H1 (cell line): ENCODE data around the gene DDA1. TPM values are rescaled to one million over a fixed set of nuclear protein-coding genes. Genes with fewer than 3 reads are reported as not detected.

Experiments
- CTCF ChIA-PET: fragments of 300-600 bp; sonication (Branson Sonifier 250); formaldehyde crosslinking; loops from one replicate; lab custom pipeline; 2021; ENCODE audit not compliant: partially characterized antibody; lab: Charles Lee
- POLR2A ChIA-PET: fragments of 300-600 bp; sonication (Branson Sonifier 250); formaldehyde crosslinking; loops from one replicate; lab custom pipeline; 2021; ENCODE audit warnings: inconsistent platforms; ENCODE audit not compliant: partially characterized antibody; lab: Charles Lee
- DNase-seq, 2 experiments: peaks; one replicate each; pipeline versions ENCODE4 v3.0.0 to v3.0.0-alpha.2; 2010 to 2022; ENCODE audit warnings: low spot score in 2 of 2, low read depth in 1 of 2, mixed read lengths in 1 of 2
- FAIRE-seq: peaks from 2 replicates; lab custom pipeline; 2011; peaks lifted over from hg19 to GRCh38; lab: Jason Lieb, UNC
- H2AFZ ChIP-seq: 2 replicates; pipeline ENCODE4 v1.8.1; 2012; ENCODE audit warnings: low read length, inconsistent platforms
- H2AK5ac ChIP-seq: 2 replicates; pipeline ENCODE4 v1.6.1; 2013; ENCODE audit warnings: low read depth, low read length
- H2BK120ac ChIP-seq: replicated peaks from 2 replicates; pipeline ENCODE3; 2013; ENCODE audit warnings: low read depth, low read length, inconsistent platforms
- H2BK12ac ChIP-seq: 2 replicates; pipeline ENCODE4 v1.6.1; 2013; ENCODE audit warnings: low read depth, low read length
- H2BK15ac ChIP-seq: 2 replicates; pipeline ENCODE4 v1.6.1; 2013; ENCODE audit warnings: low read length
- H2BK20ac ChIP-seq: 2 replicates; pipeline ENCODE4 v1.6.1; 2013; ENCODE audit warnings: low read length
- H2BK5ac ChIP-seq: 2 replicates; pipeline ENCODE4 v1.6.1; 2013; ENCODE audit warnings: low read depth, low read length
- H3K14ac ChIP-seq: 2 replicates; pipeline ENCODE4 v1.6.1; 2013; ENCODE audit warnings: inconsistent platforms; ENCODE audit not compliant: insufficient read length
- H3K18ac ChIP-seq: 2 replicates; pipeline ENCODE4 v1.6.1; 2013; ENCODE audit warnings: low read length; ENCODE audit errors: extremely low read depth
- H3K23ac ChIP-seq: 2 replicates; pipeline ENCODE4 v1.6.1; 2013; ENCODE audit warnings: inconsistent platforms; ENCODE audit not compliant: insufficient read length
- H3K23me2 ChIP-seq: 2 replicates; pipeline ENCODE4 v1.6.1; 2013; ENCODE audit warnings: low read depth, low read length
- H3K27ac ChIP-seq: 2 replicates; pipeline ENCODE4 v1.6.1; 2011; ENCODE audit warnings: low read depth, low read length, inconsistent platforms
- H3K27me3 ChIP-seq, 4 experiments: replicated peaks in 1 of 4; 1 replicate in 1 of 4; 2 replicates in 3 of 4; pipeline versions ENCODE4 v1.6.1 to v1.8.1; 2011 to 2013; ENCODE audit warnings: low read length in 3 of 4, mild to moderate bottlenecking in 3 of 4, inconsistent platforms in 2 of 4, mixed read lengths in 2 of 4, moderate library complexity in 1 of 4; ENCODE audit not compliant: control insufficient read depth in 3 of 4, insufficient read depth in 3 of 4; ENCODE audit errors: extremely low read depth in 1 of 4
- H3K36me3 ChIP-seq, 4 experiments: 2 replicates each; pipeline versions ENCODE4 v1.6.1 to v1.8.1; 2011 to 2013; ENCODE audit warnings: mild to moderate bottlenecking in 4 of 4, low read length in 3 of 4, moderate library complexity in 2 of 4, control low read depth in 1 of 4, inconsistent platforms in 1 of 4; ENCODE audit not compliant: insufficient read depth in 4 of 4, control insufficient read depth in 2 of 4
- H3K4ac ChIP-seq: replicated peaks from 2 replicates; pipeline ENCODE3; 2013; ENCODE audit warnings: low read length, low read depth, mixed read lengths, inconsistent platforms; ENCODE audit not compliant: insufficient read length
- H3K4me1 ChIP-seq, 4 experiments: replicated peaks in 1 of 4; 1 replicate in 1 of 4; 2 replicates in 3 of 4; pipeline versions ENCODE4 v1.6.1 to v1.8.1; 2011 to 2013; ENCODE audit warnings: low read length in 3 of 4, inconsistent platforms in 2 of 4, mixed read lengths in 1 of 4; ENCODE audit not compliant: insufficient read depth in 4 of 4, control insufficient read depth in 3 of 4
- H3K4me2 ChIP-seq, 2 experiments: 2 replicates each; pipeline versions ENCODE4 v1.6.1 to v1.8.1; 2011 to 2013; ENCODE audit warnings: low read depth in 2 of 2, low read length in 2 of 2, control low read depth in 1 of 2, inconsistent platforms in 1 of 2, mild to moderate bottlenecking in 1 of 2; ENCODE audit not compliant: insufficient read depth in 1 of 2
- H3K4me3 ChIP-seq, 4 experiments: fragments of 200-600, 300-600 bp in 1 of 4; sonication (generic), shearing (Covaris generic), sonication (Bioruptor Twin) in 1 of 4; 2 replicates each; pipeline versions ENCODE4 v1.5.1 to v1.8.1; 2011 to 2016; ENCODE audit warnings: low read length in 4 of 4, low read depth in 3 of 4, control low read depth in 2 of 4, inconsistent platforms in 2 of 4, mild to moderate bottlenecking in 2 of 4, mixed read lengths in 1 of 4, moderate library complexity in 1 of 4; ENCODE audit not compliant: insufficient read depth in 2 of 4; ENCODE audit errors: extremely low read depth in 1 of 4
- H3K56ac ChIP-seq: replicated peaks from 2 replicates; pipeline ENCODE3; 2013; ENCODE audit warnings: low read depth, mild to moderate bottlenecking, mixed read lengths, low read length, inconsistent platforms; ENCODE audit not compliant: insufficient read length
- H3K79me1 ChIP-seq: 2 replicates; pipeline ENCODE4 v1.6.1; 2013; ENCODE audit warnings: low read depth, low read length, control low read depth
- H3K79me2 ChIP-seq, 2 experiments: 2 replicates each; pipeline versions ENCODE4 v1.6.1 to v1.8.1; 2012 to 2013; ENCODE audit warnings: low read length in 2 of 2, mild to moderate bottlenecking in 2 of 2, inconsistent platforms in 1 of 2; ENCODE audit not compliant: insufficient read depth in 2 of 2, control insufficient read depth in 1 of 2
- H3K9ac ChIP-seq, 4 experiments: replicated peaks in 1 of 4; 1 replicate in 1 of 4; 2 replicates in 3 of 4; pipeline versions ENCODE4 v1.6.1 to v1.8.1; 2011 to 2013; ENCODE audit warnings: low read depth in 3 of 4, low read length in 3 of 4, control low read depth in 2 of 4, mild to moderate bottlenecking in 2 of 4, moderate library complexity in 2 of 4, inconsistent platforms in 1 of 4; ENCODE audit errors: extremely low read depth in 1 of 4
- H3K9me3 ChIP-seq, 2 experiments: 2 replicates each; pipeline versions ENCODE4 v1.6.1 to v1.8.1; 2012 to 2013; ENCODE audit warnings: mild to moderate bottlenecking in 2 of 2, moderate library complexity in 2 of 2, control low read depth in 1 of 2, inconsistent platforms in 1 of 2, low read depth in 1 of 2, low read length in 1 of 2, mixed read lengths in 1 of 2; ENCODE audit not compliant: insufficient read depth in 2 of 2
- H4K20me1 ChIP-seq, 2 experiments: replicated peaks in 1 of 2; 2 replicates each; pipeline versions ENCODE3 to v1.8.1; 2011 to 2013; ENCODE audit warnings: inconsistent platforms in 2 of 2, low read length in 2 of 2, mild to moderate bottlenecking in 1 of 2; ENCODE audit not compliant: insufficient read depth in 2 of 2, control insufficient read depth in 1 of 2
- H4K5ac ChIP-seq: 2 replicates; pipeline ENCODE4 v1.6.1; 2013; ENCODE audit warnings: low read length, low read depth, mixed read lengths, inconsistent platforms; ENCODE audit not compliant: insufficient read length
- H4K8ac ChIP-seq: 2 replicates; pipeline ENCODE4 v1.8.0; 2013; ENCODE audit warnings: mild to moderate bottlenecking, moderate library complexity, low read length, inconsistent platforms; ENCODE audit not compliant: insufficient read depth; ENCODE audit errors: extremely low read depth
- H4K91ac ChIP-seq: replicated peaks from 2 replicates; pipeline ENCODE3; 2013; ENCODE audit warnings: low read length, mixed read lengths, inconsistent platforms; ENCODE audit not compliant: insufficient read length
- EZH2 ChIP-seq: fragments of 200-600 bp; sonication (generic); IDR thresholded peaks from 2 replicates; pipeline ENCODE4 v1.7.1; 2012; ENCODE audit warnings: low read depth, mild to moderate bottlenecking, moderate library complexity, low read length, inconsistent platforms; ENCODE audit not compliant: severe bottlenecking
- JUN ChIP-seq: IDR thresholded peaks from 2 replicates; pipeline ENCODE4 v1.6.1; 2011; ENCODE audit warnings: low read depth, mild to moderate bottlenecking, improper control_type of control experiment, low read length
- POU5F1 ChIP-seq: IDR thresholded peaks from 2 replicates; pipeline ENCODE4 v1.6.1; 2011; ENCODE audit warnings: low read depth, mild to moderate bottlenecking, low read length, moderate library complexity
- SIRT6 ChIP-seq: IDR thresholded peaks from one replicate; pipeline ENCODE4 v1.7.1; 2012; ENCODE audit warnings: low read length, inconsistent platforms
- SUZ12 ChIP-seq: fragments of 200-600 bp; sonication (generic); IDR thresholded peaks from 2 replicates; pipeline ENCODE4 v1.6.1; 2012; ENCODE audit warnings: mild to moderate bottlenecking, inconsistent platforms, low read length, moderate library complexity, mixed read lengths
- WGBS, 2 experiments: shearing (Covaris generic) in 1 of 2; methylation state at CpG; one replicate each; pipeline versions ENCODE4 v1.1.6 to v1.1.7; 2013 to 2015; ENCODE audit warnings: low lambda C conversion rate in 2 of 2, mixed read lengths in 2 of 2, inconsistent platforms in 1 of 2, low coverage in 1 of 2, missing lambda C conversion rate in 1 of 2; ENCODE audit not compliant: insufficient replicate concordance in 2 of 2, insufficient coverage in 1 of 2, insufficient read length in 1 of 2; ENCODE audit errors: extremely low coverage in 1 of 2, missing lambda C conversion rate in 1 of 2; 5-methylcytosine and 5-hydroxymethylcytosine counted together
- polyA plus RNA-seq, 7 experiments: library from polyadenylated mRNA; depleted of rRNA in 3 of 7; stranded (reverse) in 5 of 7; unstranded in 2 of 7; fragments of >200 nt in 5 of 7; fragments of 200-250 nt in 2 of 7; gene quantifications; 1 replicate in 5 of 7; 2 replicates in 1 of 7; 4 replicates in 1 of 7; pipeline versions ENCODE4 v1.2.1 to v1.2.3, GENCODE V29; 2011 to 2013; ENCODE audit warnings: missing spikeins in 2 of 7, mixed read lengths in 2 of 7
- total RNA-seq: library from RNA; stranded (reverse); fragmentation: NEBNext Ultra II Directional; extraction: Animal tissue kit (Norgen Biotek cat#: 25700); gene quantifications from 2 replicates; pipeline ENCODE4 v1.2.1, GENCODE V29; 2021

DDA1 gene
- total and polyA plus RNA-seq, 2 of the 8 experiments (the other 6 are each of a cell fraction or from before 2014, with no cell fraction given) = 29.2 to 34.5 TPM

- ChIA-PET POLR2A (interaction anchor here (1.0 to 17.1 kb wide), 4 partner anchors 14 to 109 kb away, joined by 3 to 329 read pairs (median 52); partner anchors contain the start of genes ABHD8, ANO8, DDA1 and GTPBP3), CTCF (interaction anchor here (0.6 to 3.1 kb wide), 5 partner anchors 11 to 230 kb away, joined by 3 to 7 read pairs (median 4); partner anchors contain the start of gene ANO8)
- H3K36me3 ChIP-seq = peaks cover 0 to 31% (median 15%) of the 10 kb centered on the region in 4 experiments; a peak in 5 of 8 replicates
- no peak overlapping the region for H2BK20ac ChIP-seq
- peaks cover 6% of the 10 kb centered on the region; the same call in 1 of the 2 replicates for H3K23me2 ChIP-seq
- no peak for DNase-seq
- H2BK5ac ChIP-seq = no peak overlapping the region
- no peak overlapping the region for H2BK12ac ChIP-seq
- H3K79me2 ChIP-seq = no peaks in the 10 kb centered on the region
- H4K8ac ChIP-seq = no peak overlapping the region
- no peak overlapping the region for H2AFZ ChIP-seq
- no peak overlapping the region for H4K5ac ChIP-seq
- H3K18ac ChIP-seq = no peak overlapping the region
- no peaks in the 10 kb centered on the region; a peak in 1 of 7 replicates for H3K27me3 ChIP-seq
- H2BK120ac ChIP-seq = no peak overlapping the region
- no peak overlapping the region for H4K91ac ChIP-seq
- H2AK5ac ChIP-seq = no peak overlapping the region
- peaks cover 0 to 21% (median 15%) of the 10 kb centered on the region in 4 experiments; a peak in 6 of 7 replicates for H3K4me1 ChIP-seq
- H3K14ac ChIP-seq = no peak overlapping the region
- no peak overlapping the region for H3K9ac ChIP-seq
- no peak for FAIRE-seq
- H3K56ac ChIP-seq = no peak overlapping the region
- TF ChIP-seq SUZ12 = no peak
- no peak for TF ChIP-seq POU5F1
- no peak for TF ChIP-seq SIRT6
- no peak for TF ChIP-seq EZH2
- no peak for TF ChIP-seq JUN
- no peak overlapping the region for H3K4ac ChIP-seq
- WGBS, 2 experiments = 92% methylated on average over 22 of the region's 28 CpGs; no CpG with 5 or more reads in 1 of the 2 experiments
- H3K23ac ChIP-seq = no peak overlapping the region
- H3K4me3 ChIP-seq = no peak overlapping the region
- H3K9me3 ChIP-seq = no peaks in the 10 kb centered on the region
- no peak overlapping the region for H3K27ac ChIP-seq
- no peak overlapping the region for H3K4me2 ChIP-seq
- peaks cover 2% of the 10 kb centered on the region; the same call in 1 of the 2 replicates for H3K79me1 ChIP-seq
- H4K20me1 ChIP-seq = peaks cover 3% of the 10 kb centered on the region in 2 experiments
- no peak overlapping the region for H2BK15ac ChIP-seq
Observed at GRCh38 chr19:17324357-17325114, 15.2 kb downstream of the DDA1 start.
